Kidney (tissue), 14 donors: ENCODE results near the gene MEGF10. TPM values are rescaled to one million over a fixed set of nuclear protein-coding genes. Genes with fewer than 3 reads are reported as not detected.

Experiments
- DNase-seq, 5 donors: peaks; one replicate each; pipeline ENCODE4 v3.0.0-alpha.2; 2013 to 2020
- FAIRE-seq: peaks from 2 replicates; lab custom pipeline; 2012; peaks lifted over from hg19 to GRCh38; lab: Jason Lieb, UNC
- H3K27ac ChIP-seq, 2 donors: one replicate each; pipeline ENCODE4 v1.7.0; 2013; ENCODE audit warnings: low read depth in 2 of 2, low read length in 2 of 2, inconsistent platforms in 1 of 2
- H3K27me3 ChIP-seq: one replicate; pipeline ENCODE4 v1.7.1; 2013; ENCODE audit warnings: low read length, inconsistent platforms; ENCODE audit not compliant: control insufficient read depth, insufficient read depth
- H3K36me3 ChIP-seq, 3 donors: one replicate each; pipeline versions ENCODE4 v1.7.0 to v1.7.1; 2013; ENCODE audit warnings: low read length in 3 of 3, control low read depth in 1 of 3, inconsistent platforms in 1 of 3; ENCODE audit not compliant: insufficient read depth in 3 of 3, control insufficient read depth in 2 of 3
- H3K4me1 ChIP-seq, 3 donors: one replicate each; pipeline versions ENCODE4 v1.7.0 to v1.7.1; 2013; ENCODE audit warnings: low read length in 3 of 3, inconsistent platforms in 1 of 3, low read depth in 1 of 3; ENCODE audit not compliant: control insufficient read depth in 2 of 3, insufficient read depth in 2 of 3
- H3K4me3 ChIP-seq, 3 donors: one replicate each; pipeline versions ENCODE4 v1.7.0 to v1.8.1; 2013; ENCODE audit warnings: low read length in 3 of 3, control low read depth in 1 of 3, inconsistent platforms in 1 of 3
- H3K9ac ChIP-seq, 3 donors: one replicate each; pipeline versions ENCODE4 v1.7.0 to v1.7.1; 2013; ENCODE audit warnings: low read length in 3 of 3, control low read depth in 1 of 3, inconsistent platforms in 1 of 3
- H3K9me3 ChIP-seq, 3 donors: one replicate each; pipeline versions ENCODE4 v1.7.0 to v1.7.1; 2013; ENCODE audit warnings: low read length in 3 of 3, control low read depth in 1 of 3, inconsistent platforms in 1 of 3; ENCODE audit not compliant: control insufficient read depth in 2 of 3, insufficient read depth in 1 of 3
- CTCF ChIP-seq: IDR thresholded peaks from 3 replicates; pipeline ENCODE4 v1.5.1; 2012; ENCODE audit warnings: mild to moderate bottlenecking, moderate library complexity, borderline replicate concordance; ENCODE audit not compliant: insufficient read depth; ENCODE audit errors: extremely low read depth
- intact Hi-C: fragments of 100-400 bp; cut with DNase I; formaldehyde crosslinking; loops from one replicate; pipeline ENCODE4 v1.11.1; 2022
- polyA plus RNA-seq: library from polyadenylated mRNA; stranded (reverse); fragments of 350-450 nt; fragmentation: Illumina TruSeq; extraction: RNeasy Lipid Tissue Mini Kit (QIAGEN cat#74804); gene quantifications from one replicate; pipeline ENCODE4 v1.2.3, GENCODE V29; 2014; ENCODE audit warnings: low read depth, low replicate concordance; ENCODE audit not compliant: insufficient read depth
- total RNA-seq: library from RNA; stranded (reverse); fragmentation: NEBNext Ultra II Directional; extraction: Animal tissue kit (Norgen Biotek cat#: 25700); gene quantifications from one replicate; pipeline ENCODE4 v1.2.1, GENCODE V29; 2021
- donor health status: control.
- donor health status: control.
- donor health status: control.
- donor health status: control.
- donor health status: control.
- donor health status: DM: yes; HTN: yes; CAD: no.
- donor health status: Normal renal cell carcinoma (clear cell type).

MEGF10 gene
- total and polyA plus RNA-seq, 2 donors from 2014 or later: 0.09 to 0.25 TPM

- Histone ChIP-seq H3K27ac (no peak overlapping the region), H3K36me3 (no peaks in the 10 kb centered on the region), H3K9ac (no peak overlapping the region), H3K4me3 (no peak overlapping the region), H3K4me1 (no peaks in the 10 kb centered on the region), H3K27me3 (no peaks in the 10 kb centered on the region), H3K9me3 (peaks cover 0 to 2% (median 2%) of the 10 kb centered on the region in 3 donors)
- no peak for TF ChIP-seq CTCF
- intact Hi-C loops: no loop called here
- FAIRE-seq (no peak), DNase-seq (no peak)
Observed at GRCh38 chr5:127275641-127276193, 14.9 kb upstream of the MEGF10 start.

DNA sequence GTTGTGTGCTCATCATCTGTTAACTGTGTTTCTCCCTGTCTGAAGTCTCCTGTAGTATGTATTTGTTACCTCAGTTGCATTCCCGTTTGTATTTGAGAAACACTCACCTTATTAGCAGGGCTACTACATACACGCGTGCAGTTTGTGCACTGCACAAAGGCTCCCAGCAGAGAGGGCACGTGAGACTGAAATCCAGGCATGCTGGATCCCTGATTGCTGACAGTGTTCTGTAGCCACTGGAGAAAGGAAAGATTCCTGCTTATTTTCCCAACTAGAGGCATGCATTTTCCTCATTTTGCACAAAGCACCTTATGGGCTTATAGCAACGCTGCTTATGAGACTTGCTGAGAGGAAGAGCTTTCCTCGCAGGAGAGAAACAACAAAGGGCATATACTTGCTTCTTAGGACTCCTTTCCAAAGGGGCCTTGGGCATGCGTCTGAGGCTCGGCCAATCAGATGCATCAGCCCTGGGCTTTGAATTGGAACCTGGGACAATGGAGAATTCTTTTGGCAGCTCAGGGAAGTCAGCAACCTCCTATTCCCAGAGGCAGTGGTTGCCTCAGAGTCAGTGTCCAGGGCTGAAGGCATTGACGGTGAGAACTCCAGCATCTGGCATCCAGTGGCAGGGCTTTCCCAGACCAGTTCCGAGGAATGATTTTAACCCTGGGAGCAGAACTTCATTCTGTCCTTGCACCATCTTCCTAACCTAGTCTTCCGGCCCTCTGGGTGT is 9.9 kb upstream of the MEGF10 start:
- Histone ChIP-seq H3K27me3 (no peaks in the 10 kb centered on the region), H3K9ac (no peak overlapping the region), H3K4me3 (no peak overlapping the region), H3K27ac (no peak overlapping the region), H3K4me1 (no peaks in the 10 kb centered on the region), H3K9me3 (no peaks in the 10 kb centered on the region), H3K36me3 (no peaks in the 10 kb centered on the region)
- no peak for TF ChIP-seq CTCF
- no peak for FAIRE-seq
- intact Hi-C loops: no loop called here
- DNase-seq: no peak

GRCh38 chr5:127281609-127282008 is 9.0 kb upstream of the MEGF10 start:
- TF ChIP-seq CTCF: no peak
- FAIRE-seq (no peak), DNase-seq (no peak)
- no peak overlapping the region for H3K9ac ChIP-seq
- intact Hi-C loops: no loop called here
- H3K9me3 ChIP-seq: no peaks in the 10 kb centered on the region
- H3K27ac ChIP-seq: no peak overlapping the region
- H3K4me3 ChIP-seq: no peak overlapping the region
- no peaks in the 10 kb centered on the region for H3K4me1 ChIP-seq
- no peaks in the 10 kb centered on the region for H3K36me3 ChIP-seq
- H3K27me3 ChIP-seq: no peaks in the 10 kb centered on the region
